ENCODE results near the gene C17orf58.

Gene C17orf58

GRCh38 chr17:67950945-67951344 lies 45.3 kb downstream of the C17orf58 start:
- no peak for DNase-seq (ENCODE audit: low read depth)

- no peak for DNase-seq (ENCODE audit: low read depth)
Observed at GRCh38 chr17:67947325-67947813, 48.9 kb downstream of the C17orf58 start.

GRCh38 chr17:67946513-67946912 lies 49.8 kb downstream of the C17orf58 start:
- no peak for DNase-seq (ENCODE audit: low read depth)

GRCh38 chr17:67944035-67944434 lies 52.2 kb downstream of the C17orf58 start:
- no peak for DNase-seq (ENCODE audit: low read depth)

- DNase-seq (ENCODE audit: low read depth), result no peak
Observed at GRCh38 chr17:67942810-67943209, 53.5 kb downstream of the C17orf58 start.
